Measurements from ENCODE around the gene SF1. TPM values are rescaled to one million over a fixed set of nuclear protein-coding genes. Genes with fewer than 3 reads are reported as not detected.

Gene SF1
- total and polyA plus RNA-seq, 9 of the 15 experiments (the other 6 are each of a cell fraction or from before 2014, with no cell fraction given): 13.1 to 334 (median 111) TPM

GRCh38 chr11:64827451-64827839 lies 49.1 kb upstream of the SF1 start:
- ATAC-seq: no peak
- CTCF ChIA-PET (ENCODE audit: low intra/inter-chr PET ratio): no interaction called here
- in situ Hi-C loops (cut with MboI): no loop called here
- POLR2A ChIA-PET: interaction anchor here (0.6 to 1.5 kb wide), 2 partner anchors 9 to 12 kb away, joined by 3 read pairs; no protein-coding TSS in a partner anchor
- no peak overlapping the region; the same call in 2 of the 3 replicates for H3K27ac ChIP-seq (ENCODE audit: extremely low read depth, low read depth, low read length)
- DNase-seq (ENCODE audit: extremely low read depth in 1 of 4, low spot score in 3 of 4): no peak
- H3K4me1 ChIP-seq (replicated peaks in 1 of 2; ENCODE audit: control insufficient read depth in 2 of 2, insufficient read depth in 2 of 2, low read length in 2 of 2): peaks cover 10 to 45% of the 10 kb centered on the region in 2 experiments; a peak in 4 of 5 replicates
- H2AFZ ChIP-seq (ENCODE audit: low read depth, low read length): no peak overlapping the region
- intact Hi-C loops (cut with micrococcal nuclease): no loop called here
- H3K9ac ChIP-seq (ENCODE audit: insufficient read depth in 1 of 2, low read depth in 2 of 2, low read length in 2 of 2): peak overlapping the region in 1 of 2 experiments; percentile 43; a peak in 2 of 4 replicates
- no peaks in the 10 kb centered on the region for H3K9me1 ChIP-seq (ENCODE audit: control insufficient read depth, insufficient read depth, low read length)
- peaks cover 49% of the 10 kb centered on the region for H3K36me3 ChIP-seq (ENCODE audit: control insufficient read depth, insufficient read depth, low read length)
- WGBS (ENCODE audit: insufficient coverage, low coverage, missing lambda C conversion rate): 96% methylated on average over 20 of the region's 22 CpGs
- H3K9me3 ChIP-seq (replicated peaks; ENCODE audit: control insufficient read depth, insufficient read depth, low read depth, low read length): no peaks in the 10 kb centered on the region
- H3K4me3 ChIP-seq: no peak overlapping the region
- BruUV-seq (replicated peaks): no TSS peak
- H3K79me2 ChIP-seq (ENCODE audit: control insufficient read depth, insufficient read depth, low read length): no peaks in the 10 kb centered on the region
- TF ChIP-seq ZNF282 (CRISPR knock-in tag; IDR thresholded peaks at IDR 0.05) (0 out of 2 replicates have a peak, but pooled peaks have one; percentile 21), POLR2G (IDR thresholded peaks at IDR 0.05; ENCODE audit: low read depth, low read length) (peak; percentile 35; the same call in 1 of the 2 replicates), MCM7 (IDR thresholded peaks at IDR 0.05) (no peak)
- no peak for FAIRE-seq
- H3K4me2 ChIP-seq (ENCODE audit: insufficient read depth, low read length): no peak overlapping the region
- no peaks in the 10 kb centered on the region for H4K20me1 ChIP-seq (replicated peaks; ENCODE audit: control insufficient read depth, insufficient read depth, low read length)
- no peaks in the 10 kb centered on the region for H3K27me3 ChIP-seq (ENCODE audit: control insufficient read depth in 2 of 2, insufficient read depth in 2 of 2, low read length in 2 of 2)

- no peaks in the 10 kb centered on the region for H3K9me3 ChIP-seq (replicated peaks; ENCODE audit: control insufficient read depth, insufficient read depth, low read depth, low read length)
- peak overlapping the region in 1 of 2 experiments; percentile 43; a peak in 1 of 4 replicates for H3K9ac ChIP-seq (ENCODE audit: insufficient read depth in 1 of 2, low read depth in 2 of 2, low read length in 2 of 2)
- BruUV-seq (replicated peaks): no TSS peak
- in situ Hi-C loops (cut with MboI): no loop called here
- no peak overlapping the region for H3K4me2 ChIP-seq (ENCODE audit: insufficient read depth, low read length)
- 93% methylated on average over 46 of the region's 52 CpGs for WGBS (ENCODE audit: insufficient coverage, low coverage, missing lambda C conversion rate)
- no peak overlapping the region for H3K27ac ChIP-seq (ENCODE audit: extremely low read depth, low read depth, low read length)
- H3K4me3 ChIP-seq: no peak overlapping the region
- CTCF ChIA-PET (ENCODE audit: low intra/inter-chr PET ratio): no interaction called here
- POLR2A ChIA-PET: interaction anchor here (0.6 to 1.5 kb wide), 3 partner anchors 9 to 12 kb away, joined by 3 to 4 read pairs (median 3); no protein-coding TSS in a partner anchor
- no peaks in the 10 kb centered on the region for H3K79me2 ChIP-seq (ENCODE audit: control insufficient read depth, insufficient read depth, low read length)
- peaks cover 10 to 42% of the 10 kb centered on the region in 2 experiments; a peak in 4 of 5 replicates for H3K4me1 ChIP-seq (replicated peaks in 1 of 2; ENCODE audit: control insufficient read depth in 2 of 2, insufficient read depth in 2 of 2, low read length in 2 of 2)
- ATAC-seq (no peak), DNase-seq (ENCODE audit: extremely low read depth in 1 of 4, low spot score in 3 of 4) (peak in 1 of 4 experiments; percentile 42), FAIRE-seq (no peak)
- no peaks in the 10 kb centered on the region for H3K27me3 ChIP-seq (ENCODE audit: control insufficient read depth in 2 of 2, insufficient read depth in 2 of 2, low read length in 2 of 2)
- intact Hi-C loops (cut with micrococcal nuclease): no loop called here
- H3K9me1 ChIP-seq (ENCODE audit: control insufficient read depth, insufficient read depth, low read length): no peaks in the 10 kb centered on the region
- no peaks in the 10 kb centered on the region for H4K20me1 ChIP-seq (replicated peaks; ENCODE audit: control insufficient read depth, insufficient read depth, low read length)
- H3K36me3 ChIP-seq (ENCODE audit: control insufficient read depth, insufficient read depth, low read length): peaks cover 48% of the 10 kb centered on the region
- no peak overlapping the region for H2AFZ ChIP-seq (ENCODE audit: low read depth, low read length)
- TF ChIP-seq ZNF316 (IDR thresholded peaks at IDR 0.05) (no peak), TFAP4 (CRISPR knock-in tag; IDR thresholded peaks at IDR 0.05; ENCODE audit: borderline replicate concordance) (0 out of 2 replicates have a peak, but pooled peaks have one; percentile 43), TAF1 (IDR thresholded peaks at IDR 0.05; ENCODE audit: control insufficient read depth, extremely low read depth, insufficient read depth, low read length, severe bottlenecking) (no peak), ZBTB33 (CRISPR knock-in tag; IDR thresholded peaks at IDR 0.05) (peak; percentile 78), IRF1 (CRISPR knock-in tag; IDR thresholded peaks at IDR 0.05; ENCODE audit: borderline replicate concordance) (no peak), BHLHE40 (IDR thresholded peaks at IDR 0.05; ENCODE audit: low read length) (no peak), POLR2G (IDR thresholded peaks at IDR 0.05; ENCODE audit: low read depth, low read length) (0 out of 2 replicates have a peak, but pooled peaks have one; percentile 39)
These were observed 48.5 kb upstream of the SF1 start for GRCh38 chr11:64826578-64827450.

All from K562 (cell line).